ENCODE measurements around the gene PTPN6.
A peak's percentile ranks its signal among the peaks of the same experiment; 100 is the strongest.

The PTPN6 gene

DNA sequence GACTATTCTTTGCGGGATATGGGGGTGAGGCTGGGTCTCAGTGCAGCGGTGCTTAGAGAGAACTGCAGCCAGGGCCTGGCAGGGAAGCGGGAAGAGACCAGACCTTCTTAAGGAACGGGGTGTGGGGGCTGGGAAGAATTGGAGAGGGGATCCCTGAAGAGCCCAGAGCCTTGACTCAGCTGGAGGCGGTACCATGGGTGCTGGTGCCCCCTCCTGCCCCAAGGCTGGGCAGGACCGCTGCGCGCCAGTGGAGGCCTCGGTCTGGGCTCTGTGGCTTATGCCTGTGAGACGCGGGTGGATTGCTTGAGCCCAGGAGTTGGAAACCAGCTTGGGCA, 8.9 kb upstream of the PTPN6 start:
- DNase-seq, result no peak

DNA sequence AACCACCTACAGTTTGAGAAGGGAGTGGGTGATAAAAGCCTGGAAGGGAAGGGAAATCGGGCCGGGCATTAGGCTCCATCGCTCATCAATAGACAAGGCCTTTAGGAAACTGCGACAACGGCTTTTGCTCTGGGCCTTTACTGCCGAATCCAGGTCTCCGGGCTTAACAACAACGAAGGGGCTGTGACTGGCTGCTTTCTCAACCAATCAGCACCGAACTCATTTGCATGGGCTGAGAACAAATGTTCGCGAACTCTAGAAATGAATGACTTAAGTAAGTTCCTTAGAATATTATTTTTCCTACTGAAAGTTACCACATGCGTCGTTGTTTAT, 7.8 kb upstream of the PTPN6 start:
- peak; percentile 71 for DNase-seq

DNA sequence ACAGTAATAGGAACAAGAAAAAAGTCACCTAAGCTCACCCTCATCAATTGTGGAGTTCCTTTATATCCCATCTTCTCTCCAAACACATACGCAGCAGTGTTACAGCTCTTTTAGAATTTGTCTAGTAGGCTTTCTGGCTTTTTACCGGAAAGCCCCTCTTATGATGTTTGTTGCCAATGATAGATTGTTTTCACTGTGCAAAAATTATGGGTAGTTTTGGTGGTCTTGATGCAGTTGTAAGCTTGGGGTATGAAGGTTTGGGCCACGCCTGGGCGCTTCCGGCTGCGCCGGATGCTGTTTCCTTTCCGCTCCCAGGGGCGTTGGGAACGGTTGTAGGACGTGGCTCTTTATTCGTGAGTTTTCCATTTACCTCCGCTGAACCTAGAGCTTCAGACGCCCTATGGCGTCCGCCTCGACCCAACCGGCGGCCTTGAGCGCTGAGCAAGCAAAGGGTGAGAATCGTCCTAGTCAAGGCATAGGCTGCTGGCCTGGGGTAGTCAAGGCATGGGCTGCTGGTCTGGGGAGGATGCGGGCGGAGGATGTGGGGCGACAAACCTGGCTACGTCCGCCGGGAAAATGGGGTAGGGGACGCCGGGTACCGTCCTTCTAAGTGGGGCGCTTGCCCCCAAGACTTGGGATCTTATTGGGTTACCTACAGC, 7.3 kb upstream of the PTPN6 start, which contains the start of the genes C12orf57 and RNU7-1:
Gene C12orf57 (plus strand): TSS at position 301 of the 659 bp plus-strand sequence. CDS start 100 bp downstream, at position 401.
Gene RNU7-1 (plus strand): TSS at position 95 of the 659 bp plus-strand sequence.
- peak; percentile 74 for DNase-seq

DNA sequence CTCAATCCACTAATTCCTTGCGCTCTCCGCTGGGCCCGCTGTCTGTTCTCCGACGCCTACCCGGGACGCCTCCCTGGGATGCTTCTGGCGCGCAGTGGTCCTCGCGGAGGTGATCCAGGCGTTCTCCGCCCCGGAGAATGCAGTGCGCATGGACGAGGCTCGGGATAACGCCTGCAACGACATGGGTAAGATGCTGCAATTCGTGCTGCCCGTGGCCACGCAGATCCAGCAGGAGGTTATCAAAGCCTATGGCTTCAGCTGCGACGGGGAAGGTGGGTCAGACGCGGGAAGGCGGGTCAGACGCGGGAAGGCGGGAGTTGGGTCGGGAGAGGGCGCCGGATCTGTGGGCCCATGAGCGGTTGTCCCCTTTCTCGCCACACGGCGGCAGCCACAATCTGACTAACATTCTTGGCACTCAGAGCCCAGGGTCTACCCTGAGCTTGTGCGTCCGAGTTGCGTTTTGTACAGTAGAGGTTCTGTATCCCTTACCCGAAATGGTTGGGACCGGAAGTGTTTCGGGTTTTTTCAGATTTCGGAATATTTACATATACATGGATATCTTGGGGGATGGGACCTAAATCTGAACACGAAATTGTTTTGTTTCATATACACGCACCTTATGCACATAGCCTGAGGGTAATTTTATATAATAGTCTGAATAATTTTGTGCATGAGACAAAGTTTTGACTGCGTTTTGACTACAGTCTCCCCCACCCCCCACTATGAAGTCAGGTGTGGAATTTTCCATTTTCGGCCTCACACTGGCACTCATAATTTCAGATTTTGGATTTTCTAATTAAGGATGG, 6.6 kb upstream of the PTPN6 start:
- peak; percentile 93 for DNase-seq

DNA sequence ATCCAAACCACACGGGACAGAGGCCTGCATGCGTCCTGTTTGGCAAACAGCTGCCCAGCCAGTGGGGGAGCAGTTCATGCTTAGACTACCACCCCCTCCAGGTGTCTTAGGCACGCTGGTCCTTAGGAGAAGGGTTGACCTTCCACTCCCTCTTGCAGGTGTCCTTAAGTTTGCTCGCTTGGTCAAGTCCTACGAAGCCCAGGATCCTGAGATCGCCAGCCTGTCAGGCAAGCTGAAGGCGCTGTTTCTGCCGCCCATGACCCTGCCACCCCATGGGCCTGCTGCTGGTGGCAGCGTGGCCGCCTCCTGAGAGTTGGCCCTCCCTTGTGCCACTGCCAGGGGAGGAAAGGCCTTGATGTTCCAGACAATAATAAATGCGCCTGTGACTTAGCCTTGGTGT, 5.5 kb upstream of the PTPN6 start:
- no peak for DNase-seq

DNA sequence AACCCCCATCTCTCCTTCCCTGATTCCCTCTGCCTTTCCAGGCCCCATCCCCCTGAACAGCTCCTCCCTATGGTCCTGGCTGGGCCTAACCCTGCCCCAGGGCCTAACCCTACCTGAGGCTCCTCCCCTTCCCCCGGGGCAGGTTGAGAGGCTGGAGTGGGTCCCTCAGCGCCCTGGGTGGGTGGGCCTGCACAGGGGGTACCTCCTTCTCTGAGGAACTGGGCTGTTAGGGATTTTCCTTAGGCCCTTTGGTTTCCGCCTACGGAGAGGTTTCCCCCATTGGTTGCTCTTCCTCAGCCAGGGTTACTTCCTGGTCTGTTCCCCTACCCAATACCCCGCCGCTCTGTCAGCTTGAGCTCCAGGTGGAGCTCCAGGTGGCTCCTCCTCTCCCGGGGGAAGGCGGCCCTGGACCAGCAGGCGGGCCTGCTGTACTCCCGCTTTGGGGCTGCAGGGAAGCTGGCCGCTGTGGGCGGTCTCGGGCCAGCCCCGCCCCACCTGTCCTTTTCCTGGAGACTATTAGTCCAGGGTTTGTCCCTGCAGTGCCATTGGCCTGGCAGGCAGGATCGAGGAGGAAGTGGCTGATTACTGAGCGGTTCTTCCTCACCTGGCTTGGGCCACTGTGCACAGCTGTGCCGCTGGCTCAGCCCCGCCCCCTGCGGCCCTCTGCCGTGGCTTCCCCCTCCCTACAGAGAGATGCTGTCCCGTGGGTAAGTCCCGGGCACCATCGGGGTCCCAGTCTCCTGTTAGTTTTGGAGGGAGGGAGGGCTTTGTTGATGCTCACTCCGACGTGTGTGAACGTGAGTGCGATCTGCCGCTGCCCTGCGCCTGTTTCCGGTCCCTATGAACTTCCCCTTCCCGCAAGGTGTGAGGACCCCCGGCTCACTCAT, 4.9 kb upstream of the PTPN6 start:
- peak; percentile 93 for DNase-seq

DNA sequence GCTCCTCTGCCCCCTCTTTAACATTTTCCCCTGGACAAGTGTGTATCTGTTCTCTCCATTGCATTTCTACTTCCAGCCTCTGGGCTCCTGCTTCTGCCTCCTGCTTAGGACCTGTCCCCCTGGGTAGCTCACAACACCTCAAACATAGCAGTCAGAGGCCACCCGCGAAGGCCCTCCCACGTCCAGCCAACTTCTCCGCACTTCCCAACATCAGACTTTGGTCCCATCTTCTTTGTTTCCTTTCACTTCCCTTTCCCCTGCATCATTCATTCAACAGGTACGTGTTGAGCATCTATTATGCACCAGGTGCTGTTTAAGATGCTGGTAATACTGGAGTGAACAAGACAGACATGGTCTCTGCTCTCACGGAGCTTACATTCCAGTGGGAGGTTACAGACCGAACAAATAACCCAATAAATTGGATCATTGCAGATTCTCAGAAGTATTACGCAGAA, 4.2 kb upstream of the PTPN6 start:
- DNase-seq, result no peak

DNA sequence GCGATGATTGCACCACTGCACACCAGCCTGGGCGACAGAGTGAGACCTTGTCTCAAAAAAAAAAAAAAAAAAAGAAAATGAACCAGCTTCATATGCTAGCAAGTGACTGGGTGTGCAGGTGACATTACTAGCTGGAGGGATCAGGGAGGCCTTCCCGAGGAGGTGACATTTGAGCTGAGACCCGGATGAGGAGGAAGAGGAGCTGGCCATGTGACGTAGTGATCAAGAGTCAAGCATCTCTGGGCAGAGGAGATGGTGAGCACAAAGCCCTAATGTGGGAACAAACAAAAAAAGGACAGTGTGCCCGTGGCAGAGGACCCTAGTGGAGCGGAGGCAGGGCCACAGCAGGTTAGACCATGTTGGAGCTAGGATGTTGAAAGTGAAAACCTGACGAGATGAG, 3.5 kb upstream of the PTPN6 start:
- no peak for DNase-seq

DNA sequence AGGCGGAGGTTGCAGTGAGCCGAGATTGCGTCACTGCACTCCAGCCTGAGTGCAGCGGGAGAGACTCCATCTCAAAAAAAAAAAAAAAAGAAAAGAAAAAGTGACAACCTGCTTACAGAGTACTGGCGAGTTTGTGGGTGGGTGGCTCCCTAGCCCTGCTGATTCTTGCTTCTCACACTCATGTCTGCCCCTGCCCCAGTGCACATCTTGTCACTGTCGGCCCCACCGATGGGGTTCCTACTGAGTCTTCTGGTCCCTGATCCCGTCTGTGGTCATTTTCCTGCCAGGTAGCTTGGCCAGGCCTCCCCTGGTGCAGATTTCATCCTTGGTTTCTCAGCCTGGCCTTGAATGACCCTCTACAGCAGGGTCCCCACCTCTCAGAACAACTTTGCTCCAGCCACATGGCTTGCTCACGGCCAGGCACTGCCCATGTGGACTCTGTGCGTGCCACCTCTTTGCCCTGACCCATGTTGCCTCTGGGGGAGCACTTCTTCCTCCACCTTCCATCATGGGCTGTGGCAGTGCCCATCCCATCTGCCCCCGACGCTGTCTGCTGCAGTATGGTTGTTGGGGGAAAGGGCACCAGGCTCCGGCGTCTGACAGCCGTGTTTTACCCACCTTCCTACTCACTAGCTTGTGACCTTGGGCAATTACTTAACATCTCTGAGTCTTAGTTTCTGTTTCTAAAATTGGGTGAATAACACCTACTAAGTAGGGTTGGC, 2.1 kb upstream of the PTPN6 start:
- no peak for DNase-seq

DNA sequence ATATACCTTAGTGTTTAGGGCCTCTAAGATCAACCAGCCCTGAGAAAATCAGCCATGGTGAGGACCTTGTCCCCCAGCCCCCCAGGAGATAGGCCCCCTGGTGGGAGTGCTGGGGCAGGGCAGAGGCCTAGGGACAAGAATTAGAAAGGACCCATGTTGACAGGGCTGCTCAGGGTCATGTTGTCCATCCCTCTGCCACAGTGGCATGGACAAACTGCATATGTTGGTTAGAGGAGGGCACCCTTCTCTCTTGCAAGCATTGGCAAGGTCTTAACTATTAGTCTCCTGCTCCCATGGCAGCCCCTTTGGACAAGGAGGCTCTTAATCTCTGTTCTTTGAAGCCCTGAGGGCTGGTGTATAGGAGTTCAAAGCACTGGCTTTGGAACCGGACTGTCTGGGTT, 755 bp upstream of the PTPN6 start:
- DNase-seq, result no peak

DNA sequence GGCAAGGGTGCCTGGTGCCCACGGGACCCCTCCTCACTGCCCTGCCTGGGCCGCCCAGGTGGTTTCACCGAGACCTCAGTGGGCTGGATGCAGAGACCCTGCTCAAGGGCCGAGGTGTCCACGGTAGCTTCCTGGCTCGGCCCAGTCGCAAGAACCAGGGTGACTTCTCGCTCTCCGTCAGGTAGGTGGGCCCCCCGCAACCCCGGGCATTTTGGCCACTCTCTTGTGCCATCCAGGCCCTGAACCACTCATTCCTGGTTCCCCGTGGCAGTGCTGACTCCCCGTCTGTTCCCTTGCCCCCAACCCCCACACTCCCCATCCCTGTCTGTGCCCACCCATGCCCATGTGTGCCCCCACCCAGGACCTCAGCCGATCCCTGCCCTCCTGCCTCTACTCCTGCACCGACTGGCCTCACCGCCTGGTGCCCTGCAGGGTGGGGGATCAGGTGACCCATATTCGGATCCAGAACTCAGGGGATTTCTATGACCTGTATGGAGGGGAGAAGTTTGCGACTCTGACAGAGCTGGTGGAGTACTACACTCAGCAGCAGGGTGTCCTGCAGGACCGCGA, 480 bp downstream of the PTPN6 start:
- DNase-seq, result no peak

DNA sequence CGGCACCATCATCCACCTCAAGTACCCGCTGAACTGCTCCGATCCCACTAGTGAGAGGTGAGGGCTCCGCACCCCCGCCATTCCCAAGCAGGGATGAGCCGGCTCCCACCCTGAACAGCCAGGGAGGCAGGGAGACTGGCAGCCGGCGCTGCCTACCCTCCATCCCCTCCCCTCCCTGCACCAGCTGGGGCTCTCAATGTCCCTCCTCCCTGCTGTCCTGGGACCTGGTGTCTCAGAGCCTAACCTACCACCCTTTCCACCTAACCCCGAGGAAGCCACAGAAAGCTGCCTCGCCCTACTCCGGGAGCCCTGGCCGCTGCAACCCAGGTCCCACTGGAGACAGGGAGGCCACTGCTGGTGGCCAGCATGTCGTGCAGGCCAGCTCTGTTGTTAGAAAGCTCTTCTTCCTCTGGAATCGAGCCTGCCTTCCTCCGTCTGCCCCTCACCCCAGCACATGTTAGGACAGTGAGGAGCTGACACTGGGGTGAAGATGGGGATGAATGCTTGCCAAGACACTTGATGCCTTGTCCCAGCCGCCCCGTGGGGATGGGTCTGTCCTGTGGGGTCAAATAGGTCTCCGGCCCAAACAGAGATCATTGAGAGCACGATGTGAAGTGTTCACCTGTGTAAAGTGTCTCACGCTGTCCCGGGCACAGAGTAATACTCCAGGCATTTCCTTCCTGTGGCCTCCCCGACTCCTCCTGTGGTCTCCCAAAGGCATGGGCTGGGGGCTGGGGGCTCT, 1.1 kb downstream of the PTPN6 start:
- DNase-seq, result no peak

DNA sequence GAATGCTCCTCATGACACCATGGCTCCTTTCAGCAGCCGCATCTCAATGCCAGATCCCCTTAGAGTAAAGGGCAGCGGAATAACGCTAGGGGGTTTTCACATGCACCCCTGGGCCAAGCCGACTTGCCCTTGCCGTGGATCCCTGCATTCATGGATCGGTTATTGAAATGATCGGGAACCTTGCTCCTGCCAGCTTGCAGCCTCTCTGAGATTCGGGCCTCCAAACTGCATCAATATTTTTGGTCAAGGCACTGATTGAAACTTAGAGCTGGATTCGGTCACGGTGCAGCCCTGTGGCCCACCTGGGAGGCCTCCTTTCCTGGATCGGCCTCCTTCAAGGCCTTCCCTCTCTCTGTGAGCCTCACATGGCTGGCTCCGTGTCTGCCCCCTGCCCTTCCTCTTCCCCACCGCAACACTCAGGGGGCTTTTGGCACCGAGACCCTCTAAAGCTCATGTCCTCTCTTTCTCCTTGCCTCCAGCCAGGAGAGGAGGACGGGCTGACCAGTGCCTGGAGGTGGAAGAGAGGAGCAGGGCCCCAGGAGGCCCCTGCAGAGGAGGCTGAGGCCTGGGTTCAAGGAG, 1.8 kb downstream of the PTPN6 start:
- no peak for DNase-seq

DNA sequence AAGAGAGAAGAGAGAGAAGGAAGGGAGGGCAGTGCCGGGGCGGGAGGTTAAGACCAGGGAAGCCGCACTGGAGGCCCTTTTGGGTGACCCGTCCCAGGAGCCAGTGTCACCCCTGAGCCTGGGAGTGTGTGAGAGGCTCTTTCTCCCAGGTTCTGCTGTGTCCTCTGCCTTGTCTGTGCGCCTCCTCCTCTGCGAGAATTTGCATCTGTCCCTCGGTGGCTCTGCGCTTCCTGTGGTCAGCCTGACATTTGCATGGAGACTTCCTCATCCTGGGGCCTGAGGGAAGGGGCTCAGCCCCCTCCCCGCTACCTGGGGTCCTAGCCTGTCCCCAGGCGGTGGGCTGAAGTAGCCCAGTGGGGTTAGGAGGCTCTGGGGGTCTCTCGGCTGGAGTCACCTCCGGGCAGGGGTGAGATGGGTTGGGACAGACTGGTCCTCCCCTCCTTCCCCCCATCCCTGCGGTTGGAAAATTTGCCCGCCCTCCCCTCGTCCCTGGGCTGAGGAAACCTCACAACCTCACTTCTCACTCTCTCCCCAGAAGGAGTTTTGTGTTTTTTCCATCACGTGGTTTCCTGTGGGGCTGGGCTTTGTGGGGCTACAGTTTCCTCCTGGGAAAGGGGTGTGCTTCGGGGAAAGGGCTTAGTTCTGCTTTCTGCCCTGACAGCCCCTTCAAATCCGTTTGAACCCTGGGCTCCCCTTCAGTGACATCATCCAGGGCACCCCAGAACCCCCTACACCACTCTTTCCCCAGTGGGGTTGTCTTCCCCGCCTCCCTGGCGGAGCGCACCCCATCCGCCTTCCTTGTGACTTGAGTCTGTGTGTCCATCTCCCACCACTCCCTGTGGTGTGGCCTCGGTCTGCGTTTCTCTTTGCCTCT, 2.5 kb downstream of the PTPN6 start:
- no peak for DNase-seq

DNA sequence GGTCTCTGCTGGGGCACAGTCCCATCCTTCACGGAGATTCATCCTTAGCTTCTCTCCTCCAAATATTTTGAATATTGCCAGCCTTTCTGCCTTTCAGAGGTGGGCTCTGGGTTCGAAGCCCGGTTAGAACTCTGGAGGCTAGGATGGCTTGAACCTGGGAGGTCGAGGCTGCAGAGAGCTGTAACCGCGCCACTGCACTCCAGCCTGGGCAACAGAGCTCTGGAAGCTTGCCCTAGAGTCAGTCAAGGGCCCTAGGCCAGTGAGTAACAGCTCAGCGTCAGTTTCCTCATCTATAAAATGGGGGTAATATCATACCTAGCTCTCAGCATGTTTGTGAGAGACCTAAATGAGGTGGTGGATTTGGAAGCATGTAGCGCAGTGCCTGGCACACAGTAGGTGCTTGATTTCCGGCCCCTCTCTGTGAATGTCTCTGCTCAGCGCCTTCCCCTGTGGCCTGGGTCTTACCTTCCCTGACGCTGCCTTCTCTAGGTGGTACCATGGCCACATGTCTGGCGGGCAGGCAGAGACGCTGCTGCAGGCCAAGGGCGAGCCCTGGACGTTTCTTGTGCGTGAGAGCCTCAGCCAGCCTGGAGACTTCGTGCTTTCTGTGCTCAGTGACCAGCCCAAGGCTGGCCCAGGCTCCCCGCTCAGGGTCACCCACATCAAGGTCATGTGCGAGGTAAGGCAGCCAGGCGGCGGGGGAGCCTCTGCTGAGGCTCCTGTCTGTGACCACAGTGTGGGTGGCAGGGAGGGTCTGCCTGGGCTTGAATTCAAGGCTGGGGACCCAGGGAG, 3.4 kb downstream of the PTPN6 start:
- no peak for DNase-seq

DNA sequence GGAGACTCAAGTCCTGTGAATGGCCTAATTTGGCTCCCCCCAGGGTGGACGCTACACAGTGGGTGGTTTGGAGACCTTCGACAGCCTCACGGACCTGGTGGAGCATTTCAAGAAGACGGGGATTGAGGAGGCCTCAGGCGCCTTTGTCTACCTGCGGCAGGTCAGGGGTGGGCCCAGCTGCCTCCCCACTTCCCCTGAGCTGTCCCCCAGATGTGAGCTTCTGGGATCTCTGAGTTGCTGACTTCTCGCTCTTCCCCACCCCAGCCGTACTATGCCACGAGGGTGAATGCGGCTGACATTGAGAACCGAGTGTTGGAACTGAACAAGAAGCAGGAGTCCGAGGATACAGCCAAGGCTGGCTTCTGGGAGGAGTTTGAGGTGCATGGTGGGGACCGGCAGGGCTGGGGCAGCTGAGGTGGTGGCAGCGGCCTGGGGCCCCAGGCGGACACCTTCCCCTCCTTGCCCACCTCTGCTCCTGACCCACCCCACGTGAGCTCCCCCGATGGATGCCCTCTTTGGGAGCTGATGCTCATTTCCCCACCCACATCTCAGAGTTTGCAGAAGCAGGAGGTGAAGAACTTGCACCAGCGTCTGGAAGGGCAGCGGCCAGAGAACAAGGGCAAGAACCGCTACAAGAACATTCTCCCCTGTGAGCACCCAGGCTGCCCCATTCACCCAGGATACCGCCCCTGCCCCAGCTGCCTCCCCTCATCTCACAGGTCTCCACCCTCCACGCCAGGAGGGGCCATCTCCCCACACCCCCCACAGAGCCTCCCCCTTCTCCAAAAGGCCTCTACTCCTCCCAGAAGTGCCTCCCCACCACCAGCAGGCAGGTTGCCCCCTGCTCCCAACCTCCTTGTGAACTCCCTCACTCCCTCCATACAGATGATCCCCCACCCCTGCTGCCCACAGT, 4.2 kb downstream of the PTPN6 start:
- no peak for DNase-seq

DNA sequence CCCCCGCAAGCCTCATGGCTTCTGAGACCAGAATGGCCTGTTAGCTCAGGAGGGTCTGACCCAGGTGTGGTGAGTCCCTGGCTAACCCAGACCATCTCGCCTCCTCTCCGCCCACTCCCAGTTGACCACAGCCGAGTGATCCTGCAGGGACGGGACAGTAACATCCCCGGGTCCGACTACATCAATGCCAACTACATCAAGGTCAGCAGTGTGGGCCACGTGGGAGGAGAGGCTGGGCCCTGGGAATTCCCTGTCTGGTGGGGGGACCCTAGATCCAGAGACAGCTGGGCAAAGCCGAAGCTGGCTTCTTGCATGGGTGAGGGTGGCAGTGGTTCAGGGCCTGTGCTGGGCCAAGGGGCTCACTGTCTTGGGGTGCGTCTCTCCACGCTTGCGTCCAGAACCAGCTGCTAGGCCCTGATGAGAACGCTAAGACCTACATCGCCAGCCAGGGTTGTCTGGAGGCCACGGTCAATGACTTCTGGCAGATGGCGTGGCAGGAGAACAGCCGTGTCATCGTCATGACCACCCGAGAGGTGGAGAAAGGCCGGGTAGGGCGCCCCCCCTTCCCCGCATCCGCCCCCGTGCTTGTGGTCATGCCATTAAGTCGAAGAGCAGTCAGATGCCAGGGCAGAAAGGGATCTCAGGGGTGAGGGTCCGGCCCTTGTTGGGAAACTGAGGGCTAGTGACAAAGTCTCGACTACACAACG, 5.0 kb downstream of the PTPN6 start:
- DNase-seq, result no peak

Data from NCI-H2107 (cell line).